Fibroblast of gingiva (primary cell): ENCODE results near the gene EHBP1.

Experiments
- DNase-seq: peaks from one replicate; pipeline ENCODE4 v3.0.0-alpha.2; 2011; ENCODE audit warnings: low read depth

Gene EHBP1

DNA sequence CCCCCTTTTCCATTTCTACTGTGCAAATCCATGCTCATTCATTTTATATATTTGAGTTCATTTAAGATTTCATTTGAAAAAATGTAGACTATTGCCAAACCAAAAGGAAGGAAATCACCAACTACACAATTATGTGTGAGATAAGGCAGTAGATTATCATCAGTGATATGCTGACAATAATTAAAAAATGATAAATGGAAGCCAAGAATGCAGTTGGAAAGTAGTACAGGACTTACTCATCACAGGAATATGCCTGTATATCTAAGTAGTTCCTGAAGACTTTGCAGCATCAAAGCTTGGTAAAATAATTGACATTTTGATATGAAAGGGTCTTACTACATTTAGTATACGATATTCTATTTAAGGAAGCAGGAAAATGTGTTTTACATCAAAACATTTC is 179.0 kb downstream of the EHBP1 start:
- DNase-seq = no peak

DNA sequence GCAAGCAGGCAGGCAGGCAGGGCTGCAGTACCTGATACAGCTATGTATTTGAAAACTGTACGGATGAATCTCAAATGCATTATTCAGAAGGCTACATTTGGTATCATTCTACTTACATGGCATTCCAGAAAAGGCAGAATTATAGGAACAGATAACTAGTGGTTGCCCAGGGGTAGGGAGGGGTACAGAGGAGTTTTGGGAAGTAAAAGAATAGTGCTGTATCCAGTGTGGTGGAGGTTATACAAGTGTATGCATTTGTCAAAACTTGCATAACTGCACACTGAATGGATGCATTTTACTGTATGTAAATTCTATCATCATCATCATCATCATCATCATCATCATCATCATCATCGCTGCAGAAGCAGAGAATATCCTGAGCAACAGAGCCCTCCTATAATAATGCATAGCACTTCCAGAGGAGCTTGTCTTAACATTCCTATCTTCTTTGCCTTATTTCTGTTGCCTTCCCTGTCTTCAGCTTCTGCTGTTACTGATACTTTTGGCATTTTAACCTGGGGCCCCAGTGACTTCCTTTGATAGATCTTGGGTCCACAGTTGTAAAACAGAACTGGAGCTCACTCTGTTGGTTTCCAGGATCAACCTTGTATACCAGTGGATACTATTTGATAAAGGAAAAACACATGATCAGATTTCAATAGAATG is 189.6 kb downstream of the EHBP1 start:
- DNase-seq = no peak

DNA sequence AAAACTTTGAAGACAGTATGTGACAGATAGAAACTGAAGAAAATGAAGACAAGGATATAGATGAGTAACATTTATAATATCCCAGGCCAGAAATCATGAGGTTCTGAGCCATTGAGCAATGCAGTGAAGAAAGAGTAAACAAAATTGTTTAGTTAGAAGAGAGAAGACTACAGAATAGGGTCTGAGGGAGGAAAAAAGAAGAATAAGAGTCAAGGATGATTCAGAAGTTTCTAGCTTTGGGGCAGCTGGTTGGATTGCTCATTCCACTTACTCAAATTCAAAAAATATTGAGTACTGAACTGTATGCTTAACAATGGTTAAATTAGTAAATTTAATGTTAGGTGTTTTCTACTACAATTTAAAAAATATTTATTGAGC is 190.1 kb downstream of the EHBP1 start:
- DNase-seq = peak; percentile 67

- DNase-seq = no peak
Observed at GRCh38 chr2:62897187-62897827, 191.8 kb downstream of the EHBP1 start.

GRCh38 chr2:62904344-62904743 is 198.8 kb downstream of the EHBP1 start:
- DNase-seq = no peak

DNA sequence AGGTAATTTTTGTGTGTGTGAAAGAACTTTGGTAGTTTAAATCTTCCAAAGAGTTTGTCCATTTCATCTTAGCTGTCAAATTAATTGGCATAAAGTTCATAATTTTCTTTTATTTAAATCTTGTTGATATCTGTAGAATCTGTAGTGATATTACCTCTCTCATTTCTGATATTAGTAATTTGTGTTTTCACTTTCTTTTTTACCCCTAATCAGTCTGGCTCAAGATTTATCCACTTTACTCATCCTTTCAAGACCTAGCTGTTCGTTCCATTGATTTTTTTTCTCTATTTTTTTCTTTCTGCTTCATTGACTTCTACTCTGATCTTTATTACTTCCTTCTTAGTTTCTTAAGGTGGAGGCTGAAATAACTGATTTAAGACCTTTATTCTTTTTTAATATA is 202.6 kb downstream of the EHBP1 start:
- no peak for DNase-seq

DNA sequence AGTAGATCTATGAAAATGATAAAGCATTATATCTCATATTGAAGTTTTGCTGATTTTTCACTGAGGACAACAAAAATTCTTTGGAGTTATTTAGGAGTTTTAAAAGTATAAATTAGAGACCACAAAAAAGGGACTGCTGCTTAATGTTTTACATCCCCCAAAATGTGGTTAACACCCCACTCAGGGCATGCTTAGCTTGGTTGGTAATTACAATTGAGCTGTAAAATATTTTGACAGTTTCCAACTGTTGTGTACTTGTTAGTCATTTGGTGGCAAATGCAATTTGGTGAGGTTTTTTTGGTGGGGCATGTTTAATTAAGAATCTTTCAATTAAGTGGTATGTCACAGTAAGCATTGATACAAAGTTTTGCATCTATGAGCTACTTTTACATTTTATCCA is 207.8 kb downstream of the EHBP1 start:
- DNase-seq = no peak

DNA sequence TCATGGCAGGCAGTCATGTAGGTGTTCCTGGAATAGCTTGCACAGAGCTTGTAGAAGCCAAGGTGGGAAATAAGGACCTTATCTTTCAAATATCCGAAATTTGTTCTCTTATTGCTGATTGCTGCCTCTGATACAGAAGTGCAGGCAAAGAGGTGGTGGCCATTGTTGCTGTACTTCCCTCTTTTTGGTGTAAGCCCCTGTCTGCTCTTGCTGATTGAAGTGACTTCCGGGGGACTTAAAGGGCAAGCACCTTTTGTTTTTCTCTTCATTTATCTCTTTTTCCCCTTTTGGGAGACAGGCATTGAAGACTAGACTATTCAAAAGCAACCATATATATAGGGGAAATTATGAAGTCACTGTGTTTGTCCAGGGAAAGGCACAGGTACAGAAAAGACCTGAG is 213.5 kb downstream of the EHBP1 start:
- no peak for DNase-seq

DNA sequence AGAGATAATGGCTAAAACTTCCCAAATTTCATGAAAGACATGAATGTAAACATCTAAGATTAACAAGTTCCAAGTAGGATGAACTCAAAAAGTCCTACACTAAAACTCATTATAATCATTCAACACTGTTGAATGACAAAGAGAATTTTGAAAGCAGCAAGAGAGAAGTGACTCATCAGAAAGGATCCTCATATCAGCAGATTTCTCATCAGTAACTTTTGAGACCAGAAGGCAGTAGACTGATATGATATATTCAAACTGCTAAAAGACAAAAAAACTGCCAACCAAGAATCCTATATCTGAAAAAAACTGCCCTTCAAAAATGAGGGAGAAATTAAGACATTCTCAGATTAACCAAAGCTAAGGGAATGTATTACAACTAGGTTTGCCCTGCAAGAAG is 214.6 kb downstream of the EHBP1 start:
- no peak for DNase-seq

DNA sequence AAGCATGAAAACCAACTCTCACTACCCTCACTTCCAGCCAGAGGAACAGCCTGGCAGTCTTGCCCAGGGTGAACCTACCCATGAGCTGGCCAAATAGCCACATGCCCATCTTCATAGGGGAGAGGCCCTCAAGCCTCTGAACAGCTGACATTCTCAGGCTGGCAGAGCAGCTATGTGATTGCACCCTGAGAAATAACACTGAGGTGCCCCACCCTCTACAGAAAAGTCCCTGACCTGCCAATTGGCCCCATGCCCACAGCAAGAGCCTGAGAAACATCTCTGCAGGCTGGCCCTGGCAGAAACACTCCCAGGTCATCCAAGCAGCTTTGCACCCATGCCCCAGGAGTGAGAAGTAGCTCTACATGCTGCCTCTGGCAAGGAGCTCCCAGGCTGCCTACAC is 217.7 kb downstream of the EHBP1 start:
- no peak for DNase-seq

GRCh38 chr2:62923881-62924280 is 218.4 kb downstream of the EHBP1 start:
- no peak for DNase-seq

DNA sequence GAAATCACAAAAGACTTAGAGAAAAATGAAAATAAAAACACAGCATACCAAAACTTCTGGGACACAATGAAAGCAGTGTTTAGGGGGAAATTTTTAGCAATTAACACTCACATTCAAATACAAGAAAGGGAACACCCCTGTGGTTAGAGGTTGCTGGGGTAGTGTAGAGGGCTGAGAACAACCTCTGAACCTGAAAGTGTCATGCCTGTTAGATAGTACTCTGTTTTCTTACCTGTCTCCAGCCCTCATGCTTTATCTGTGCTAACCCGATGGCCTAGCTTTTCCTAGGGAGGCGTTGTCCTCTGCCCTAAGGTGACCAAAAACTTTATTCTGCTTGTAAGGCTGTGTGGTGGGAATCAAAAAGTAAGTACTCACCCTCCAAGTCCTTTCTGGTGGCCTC is 222.5 kb downstream of the EHBP1 start:
- no peak for DNase-seq

GRCh38 chr2:62931536-62931935 is 226.0 kb downstream of the EHBP1 start:
- DNase-seq = no peak

DNA sequence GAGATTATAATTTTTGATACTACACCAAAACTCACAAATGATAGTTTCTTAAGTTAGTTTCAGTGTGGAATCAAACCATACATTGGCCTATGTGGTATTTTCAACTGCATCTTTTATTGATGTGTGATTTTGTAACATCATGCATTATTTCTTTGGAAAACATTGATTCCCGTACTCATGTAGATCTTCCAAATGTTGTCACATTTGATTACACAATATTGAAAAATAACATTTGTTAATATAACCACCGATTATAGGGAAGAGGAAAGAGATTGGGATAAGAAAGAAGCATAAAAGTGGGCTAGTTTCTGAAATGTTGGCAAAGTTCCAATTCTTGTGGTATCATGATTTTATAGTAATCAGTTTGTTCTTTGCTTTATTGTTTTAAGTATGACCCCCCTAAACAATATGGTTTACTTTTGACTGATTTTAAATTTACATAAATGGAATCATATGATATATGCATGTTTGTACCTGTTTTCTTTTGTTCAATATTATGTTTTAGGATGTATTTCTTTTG is 227.9 kb downstream of the EHBP1 start:
- DNase-seq = no peak

DNA sequence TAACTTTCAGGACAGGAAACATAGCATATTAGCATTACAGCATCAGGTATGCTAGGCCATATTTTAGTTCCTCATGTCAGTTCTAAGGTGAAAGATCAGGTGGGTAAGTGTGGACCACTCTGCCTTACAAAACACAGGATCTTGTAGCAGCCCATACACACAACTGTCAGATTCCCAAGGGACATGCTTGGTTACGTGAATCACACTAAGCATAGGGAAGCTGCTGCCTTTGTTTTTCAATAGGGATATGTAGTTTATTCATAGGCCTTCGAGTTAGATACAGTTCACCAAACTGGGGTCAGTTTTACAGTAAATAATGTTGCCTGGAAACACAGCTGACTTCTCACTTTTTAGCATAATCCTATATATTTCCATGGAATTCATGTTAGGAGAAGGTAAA is 229.0 kb downstream of the EHBP1 start:
- DNase-seq = peak; percentile 9

DNA sequence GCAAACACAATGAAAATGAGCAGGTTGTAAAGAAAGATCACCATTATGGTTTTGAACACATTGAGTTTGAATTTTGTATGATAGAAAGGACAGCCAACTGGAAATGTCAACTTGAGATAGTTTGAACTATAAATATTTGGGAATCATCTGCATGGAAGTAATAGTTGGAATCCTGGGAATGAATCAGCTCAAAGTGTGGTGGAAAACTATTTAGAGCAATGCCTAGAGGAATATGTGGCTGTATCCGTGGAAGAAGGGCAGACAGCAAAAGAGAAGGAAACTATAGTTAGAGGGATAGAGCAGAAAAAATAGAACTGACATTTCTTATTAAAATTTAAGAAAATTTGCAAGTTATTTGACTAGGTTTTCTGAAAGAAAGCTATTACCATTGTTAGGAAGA is 232.6 kb downstream of the EHBP1 start:
- DNase-seq = no peak

- peak; percentile 74 for DNase-seq
Observed at GRCh38 chr2:62939735-62940491, 234.4 kb downstream of the EHBP1 start.

DNA sequence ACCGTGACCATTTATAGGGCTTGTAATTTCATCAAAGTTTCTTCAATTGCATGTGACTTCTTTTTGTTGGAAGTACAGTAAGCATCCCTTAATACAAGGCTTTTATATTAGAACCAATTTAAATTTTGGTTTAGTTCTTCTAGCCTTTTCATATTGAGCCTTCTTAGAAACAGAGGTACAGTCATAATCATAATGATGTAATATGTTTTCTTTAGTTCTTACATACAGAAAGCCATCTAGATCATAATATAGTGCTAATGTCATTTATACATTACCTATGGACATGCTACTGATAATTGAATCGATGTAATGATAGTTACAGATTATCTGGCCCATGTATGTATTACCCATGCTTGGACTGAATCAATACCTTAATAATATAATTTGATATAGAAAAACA is 235.2 kb downstream of the EHBP1 start:
- DNase-seq = no peak

- DNase-seq = no peak
Observed at GRCh38 chr2:62941413-62941812, 235.9 kb downstream of the EHBP1 start.

- DNase-seq = no peak
Observed at GRCh38 chr2:62944362-62944761, 238.8 kb downstream of the EHBP1 start.

DNA sequence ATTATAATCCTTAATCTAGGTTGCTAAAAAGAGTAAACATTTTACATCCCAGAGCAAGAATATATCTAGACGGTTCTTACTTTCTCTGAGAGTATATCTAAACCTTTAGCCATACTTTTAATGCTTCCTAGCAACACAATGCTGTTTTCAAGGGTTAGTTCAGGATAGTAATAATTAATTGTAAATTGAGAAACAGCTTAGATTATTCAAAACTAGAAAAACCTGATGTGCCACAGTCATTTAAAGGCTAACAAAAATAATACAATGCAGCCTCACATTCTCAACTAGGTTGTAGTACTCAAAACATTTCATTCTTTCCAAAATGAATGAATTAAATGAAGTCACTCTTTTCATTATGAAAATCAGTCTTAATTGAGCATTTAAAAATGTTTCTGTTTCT is 241.9 kb downstream of the EHBP1 start:
- no peak for DNase-seq

GRCh38 chr2:62956651-62957050 is 251.1 kb downstream of the EHBP1 start:
- DNase-seq = no peak

- DNase-seq = no peak
Observed at GRCh38 chr2:62958206-62958605, 252.7 kb downstream of the EHBP1 start.
